DOHH2 (cell line): ENCODE data around the gene RLF.

ENCODE experiments used
- EZH2phosphoT487 ChIP-seq: fragments of 200-600 bp; sonication (generic); IDR thresholded peaks from 2 replicates; pipeline ENCODE4 v1.6.1; 2017; ENCODE audit warnings: borderline replicate concordance, mild to moderate bottlenecking, antibody characterized with exemption, low read length, moderate library complexity, mixed read lengths
- TF ChIP-seq, protein P1 (sequence below): fragments of 200-600 bp; sonication (generic); IDR thresholded peaks from one replicate; pipeline ENCODE4 v1.5.1; 2014; ENCODE audit warnings: antibody characterized with exemption, mild to moderate bottlenecking, low read depth, low read length; ENCODE audit not compliant: poor library complexity, severe bottlenecking

GRCh38 chr1:40252601-40253000 is 91.4 kb downstream of the RLF start:
- TF ChIP-seq, protein P1, sequence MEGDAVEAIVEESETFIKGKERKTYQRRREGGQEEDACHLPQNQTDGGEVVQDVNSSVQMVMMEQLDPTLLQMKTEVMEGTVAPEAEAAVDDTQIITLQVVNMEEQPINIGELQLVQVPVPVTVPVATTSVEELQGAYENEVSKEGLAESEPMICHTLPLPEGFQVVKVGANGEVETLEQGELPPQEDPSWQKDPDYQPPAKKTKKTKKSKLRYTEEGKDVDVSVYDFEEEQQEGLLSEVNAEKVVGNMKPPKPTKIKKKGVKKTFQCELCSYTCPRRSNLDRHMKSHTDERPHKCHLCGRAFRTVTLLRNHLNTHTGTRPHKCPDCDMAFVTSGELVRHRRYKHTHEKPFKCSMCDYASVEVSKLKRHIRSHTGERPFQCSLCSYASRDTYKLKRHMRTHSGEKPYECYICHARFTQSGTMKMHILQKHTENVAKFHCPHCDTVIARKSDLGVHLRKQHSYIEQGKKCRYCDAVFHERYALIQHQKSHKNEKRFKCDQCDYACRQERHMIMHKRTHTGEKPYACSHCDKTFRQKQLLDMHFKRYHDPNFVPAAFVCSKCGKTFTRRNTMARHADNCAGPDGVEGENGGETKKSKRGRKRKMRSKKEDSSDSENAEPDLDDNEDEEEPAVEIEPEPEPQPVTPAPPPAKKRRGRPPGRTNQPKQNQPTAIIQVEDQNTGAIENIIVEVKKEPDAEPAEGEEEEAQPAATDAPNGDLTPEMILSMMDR = no peak
- TF ChIP-seq EZH2phosphoT487 = no peak
